Cardiac septum (tissue), 1 donor: ENCODE results near the gene CDC42SE1. TPM values are rescaled to one million over a fixed set of nuclear protein-coding genes. Genes with fewer than 3 reads are reported as not detected.

Source experiments
- DNase-seq: peaks from one replicate; pipeline ENCODE4 v3.0.0-alpha.2; 2020; ENCODE audit warnings: low spot score
- intact Hi-C: fragments of 100-400 bp; cut with DNase I; formaldehyde crosslinking; loops from one replicate; pipeline ENCODE4 v1.14.0; 2022
- total RNA-seq: library from RNA; stranded (reverse); fragmentation: NEBNext Ultra II Directional; extraction: Animal tissue kit (Norgen Biotek cat#: 25700); gene quantifications from one replicate; pipeline ENCODE4 v1.2.1, GENCODE V29; 2021
- donor health status: DM: no; HTN: no; CAD: no.

Gene CDC42SE1
- total RNA-seq, 1 donor from 2014 or later, result 44.2 TPM

DNA sequence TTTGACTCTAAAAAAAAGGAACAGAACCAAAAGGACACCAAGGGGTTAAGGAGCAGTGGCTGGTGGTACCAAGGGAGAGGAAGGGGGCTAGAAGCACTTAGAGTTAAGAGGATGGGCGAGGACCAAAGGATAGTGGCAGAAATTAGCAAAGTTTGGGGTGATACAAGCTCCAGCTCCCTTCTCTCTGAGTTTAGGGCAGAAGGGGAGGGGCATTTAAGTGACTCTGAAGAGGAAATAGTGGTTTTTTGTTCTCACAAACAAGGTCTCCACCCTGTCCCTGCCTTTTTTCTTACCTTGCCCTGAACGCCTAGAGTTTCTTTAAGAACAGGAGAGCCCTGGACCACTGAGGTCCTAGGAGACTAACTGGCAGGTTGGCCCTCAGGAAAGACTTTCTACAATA, 3.3 kb downstream of the CDC42SE1 start:
- DNase-seq, result no peak
- intact Hi-C loops, result no loop called here

DNA sequence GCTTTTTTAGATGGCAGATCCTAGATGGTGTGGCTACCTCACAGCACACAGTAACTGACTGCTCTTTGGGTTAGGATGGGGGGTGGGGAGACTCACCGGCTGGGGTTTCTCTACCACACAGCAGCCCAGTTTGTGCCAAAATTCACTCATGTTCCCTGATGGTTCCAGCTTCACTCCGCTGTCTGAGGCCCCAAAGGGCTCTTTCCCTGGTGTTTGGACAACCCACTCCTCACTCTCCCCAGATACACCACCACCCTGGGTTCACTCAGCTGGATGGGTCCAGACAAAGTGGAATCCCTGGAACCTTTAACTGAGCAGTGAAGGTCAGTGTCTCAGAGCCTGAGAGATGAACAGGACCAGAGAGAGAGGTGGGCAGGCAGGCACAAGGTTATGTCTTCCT, 3.8 kb downstream of the CDC42SE1 start:
- no peak for DNase-seq
- intact Hi-C loops, result no loop called here

DNA sequence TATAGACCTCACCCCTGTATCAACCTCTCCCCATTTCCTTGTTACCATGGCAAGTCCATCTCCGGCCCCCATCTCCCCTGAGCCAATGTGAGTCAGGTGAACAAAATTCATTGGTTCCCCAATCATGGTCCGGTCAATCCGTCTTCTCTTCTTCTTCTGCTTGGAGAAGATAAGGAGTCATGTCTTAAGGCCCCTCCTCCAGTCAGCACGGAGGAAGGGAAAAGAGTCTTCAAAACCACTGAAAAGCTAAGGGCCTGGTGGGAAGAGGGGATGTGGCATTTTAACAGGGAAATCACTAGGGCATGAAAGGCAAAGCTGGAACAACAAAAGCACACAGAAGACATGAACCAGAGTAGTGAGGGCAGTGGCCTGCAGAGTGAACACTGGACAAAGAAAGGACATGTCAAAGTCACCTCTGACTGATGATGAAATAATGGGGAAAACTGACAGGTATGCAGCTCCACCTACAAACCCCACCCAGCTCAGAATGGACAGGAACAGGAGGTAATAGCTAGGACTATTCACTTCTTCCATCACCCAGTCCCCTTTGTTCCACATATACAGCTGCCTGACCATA, 4.4 kb downstream of the CDC42SE1 start:
- DNase-seq, result no peak
- intact Hi-C loops, result no loop called here

- intact Hi-C loops, result no loop called here
- no peak for DNase-seq
Observed at GRCh38 chr1:151051356-151052009, 7.9 kb downstream of the CDC42SE1 start.

- intact Hi-C loops, result no loop called here
- DNase-seq, result no peak
Observed at GRCh38 chr1:151050051-151050688, 9.3 kb downstream of the CDC42SE1 start.

- DNase-seq, result no peak
- intact Hi-C loops, result no loop called here
Observed at GRCh38 chr1:151049458-151049857, 10.0 kb downstream of the CDC42SE1 start.

GRCh38 chr1:151048645-151049032, 10.8 kb downstream of the CDC42SE1 start:
- no peak for DNase-seq
- intact Hi-C loops, result no loop called here

DNA sequence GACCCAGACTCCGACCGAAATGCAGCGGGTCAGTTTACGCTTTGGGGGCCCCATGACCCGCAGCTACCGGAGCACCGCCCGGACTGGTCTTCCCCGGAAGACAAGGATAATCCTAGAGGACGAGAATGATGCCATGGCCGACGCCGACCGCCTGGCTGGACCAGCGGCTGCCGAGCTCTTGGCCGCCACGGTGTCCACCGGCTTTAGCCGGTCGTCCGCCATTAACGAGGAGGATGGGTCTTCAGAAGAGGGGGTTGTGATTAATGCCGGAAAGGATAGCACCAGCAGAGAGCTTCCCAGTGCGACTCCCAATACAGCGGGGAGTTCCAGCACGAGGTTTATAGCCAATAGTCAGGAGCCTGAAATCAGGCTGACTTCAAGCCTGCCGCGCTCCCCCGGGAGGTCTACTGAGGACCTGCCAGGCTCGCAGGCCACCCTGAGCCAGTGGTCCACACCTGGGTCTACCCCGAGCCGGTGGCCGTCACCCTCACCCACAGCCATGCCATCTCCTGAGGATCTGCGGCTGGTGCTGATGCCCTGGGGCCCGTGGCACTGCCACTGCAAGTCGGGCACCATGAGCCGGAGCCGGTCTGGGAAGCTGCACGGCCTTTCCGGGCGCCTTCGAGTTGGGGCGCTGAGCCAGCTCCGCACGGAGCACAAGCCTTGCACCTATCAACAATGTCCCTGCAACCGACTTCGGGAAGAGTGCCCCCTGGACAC, 11.3 kb downstream of the CDC42SE1 start:
- DNase-seq, result peak; percentile 84
- intact Hi-C loops, result loop anchor here (2.0 kb wide), 1 partner anchor 23 kb away; no protein-coding TSS in a partner anchor

GRCh38 chr1:151047591-151047924, 11.9 kb downstream of the CDC42SE1 start, which contains the start of gene C1orf56:
Gene C1orf56 (plus strand): TSS chr1:151047751. CDS start chr1:151047848, 97 bp downstream.
- peak; percentile 90 for DNase-seq
- intact Hi-C loops, result loop anchor here (2.0 kb wide), 1 partner anchor 23 kb away; no protein-coding TSS in a partner anchor

DNA sequence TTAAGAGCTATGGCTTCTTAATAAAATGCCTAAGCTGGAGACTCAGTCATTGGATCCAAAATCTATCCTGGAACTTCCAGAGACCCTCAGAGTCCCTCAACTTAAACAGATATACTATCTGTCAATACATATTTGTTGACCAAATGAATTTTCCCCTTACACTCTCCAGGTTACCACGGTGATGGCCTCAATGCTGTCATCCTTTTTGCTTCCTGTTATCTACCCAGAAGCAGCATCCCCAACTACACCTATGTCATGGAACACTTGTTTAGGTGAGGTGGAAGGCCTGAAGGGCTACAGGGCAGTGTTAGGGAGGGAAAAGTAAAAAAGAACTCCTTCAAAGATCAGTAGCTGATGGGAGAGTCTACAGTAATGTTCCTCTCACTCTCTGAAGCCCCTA, 16.3 kb downstream of the CDC42SE1 start:
- DNase-seq, result no peak
- intact Hi-C loops, result no loop called here

- intact Hi-C loops, result no loop called here
- no peak for DNase-seq
Observed at GRCh38 chr1:151039521-151039920, 19.9 kb downstream of the CDC42SE1 start.

GRCh38 chr1:151037032-151037431, 22.4 kb downstream of the CDC42SE1 start:
- DNase-seq, result no peak

GRCh38 chr1:151036356-151036755, 23.1 kb downstream of the CDC42SE1 start, which contains the start of gene BNIPL:
Gene BNIPL (plus strand): TSS chr1:151036586. CDS start chr1:151036726, 140 bp downstream.
- DNase-seq, result no peak
- intact Hi-C loops, result no loop called here

More at GRCh38 chr1:151037032-151037431, 22.4 kb downstream of the CDC42SE1 start:
- intact Hi-C loops, result no loop called here

- intact Hi-C loops, result no loop called here
Observed at GRCh38 chr1:151035167-151035566, 24.3 kb downstream of the CDC42SE1 start.

DNA sequence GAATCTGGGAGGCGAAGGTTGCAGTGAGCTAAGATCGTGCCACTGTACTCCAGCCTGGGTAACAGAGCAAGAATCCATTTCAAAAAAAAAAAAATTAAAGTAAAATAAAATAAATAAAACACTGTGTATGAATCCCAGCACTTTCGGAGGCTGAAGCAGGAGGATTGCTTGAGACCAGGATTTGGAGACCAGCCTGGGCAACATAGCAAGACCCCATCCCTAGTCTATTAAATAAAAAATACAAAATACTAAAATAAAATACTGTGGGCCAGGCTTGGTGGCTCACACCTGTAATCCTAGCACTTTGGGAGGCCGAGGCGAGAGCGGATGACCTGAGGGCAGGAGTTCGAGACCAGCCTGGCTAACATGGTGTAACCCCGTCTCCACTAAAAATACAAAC, 27.3 kb downstream of the CDC42SE1 start:
- intact Hi-C loops, result no loop called here
- no peak for DNase-seq

More at GRCh38 chr1:151035167-151035566, 24.3 kb downstream of the CDC42SE1 start:
- no peak for DNase-seq

- no peak for DNase-seq
- intact Hi-C loops, result no loop called here
Observed at GRCh38 chr1:151026460-151026859, 33.0 kb downstream of the CDC42SE1 start.

DNA sequence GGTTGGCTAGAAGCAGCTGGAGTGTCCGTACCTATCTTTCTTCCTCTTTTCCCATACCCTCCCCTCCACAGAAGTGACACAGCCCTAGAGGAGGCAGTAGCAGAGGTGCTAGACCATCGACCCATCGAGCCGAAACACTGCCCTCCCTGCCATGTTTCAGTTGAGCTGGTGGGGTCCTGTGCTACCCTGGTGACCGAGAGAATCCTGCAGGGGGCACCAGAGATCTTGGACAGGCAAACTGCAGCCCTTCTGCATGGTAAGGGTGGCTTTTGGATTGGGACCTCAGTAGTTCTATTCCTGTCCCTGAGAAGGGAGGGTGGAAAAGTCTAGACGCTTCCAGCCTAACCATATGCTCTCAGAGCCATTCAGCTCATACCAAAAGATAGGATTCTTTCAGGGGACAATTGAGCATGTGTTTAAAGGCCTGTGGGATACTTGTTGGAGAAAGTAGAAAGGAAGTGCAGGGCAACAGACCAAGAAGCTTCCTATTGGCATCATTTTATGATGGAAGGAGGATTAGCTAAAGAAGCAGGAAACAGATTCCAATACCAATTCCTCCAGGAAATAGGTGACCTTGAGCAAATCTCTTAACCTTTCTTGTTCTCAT, 34.8 kb downstream of the CDC42SE1 start:
- peak; percentile 91 for DNase-seq
- intact Hi-C loops, result loop anchor here (2.0 to 5.0 kb wide), 3 partner anchors 22 to 123 kb away; partner anchors contain the start of genes C1orf56, GABPB2 and SEMA6C

DNA sequence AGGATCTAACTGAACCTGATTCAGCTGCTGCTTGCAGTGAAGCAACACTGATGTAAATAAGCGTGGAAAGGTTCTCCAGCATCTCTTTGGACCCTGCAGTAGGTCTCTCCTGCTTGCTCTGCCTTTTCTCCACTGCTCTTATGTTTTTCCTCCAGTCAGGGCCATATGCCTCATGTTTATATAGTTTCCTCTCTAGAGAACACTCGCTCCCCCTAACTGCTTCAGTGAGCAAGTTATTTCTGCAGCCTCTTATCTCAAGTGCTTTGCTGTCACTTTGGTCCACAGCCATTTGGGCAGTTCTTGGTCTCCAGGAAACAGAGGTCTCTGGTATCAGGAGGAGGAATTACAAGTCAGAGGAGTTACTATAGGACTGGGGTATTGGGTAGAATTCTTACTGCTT, 45.9 kb downstream of the CDC42SE1 start:
- intact Hi-C loops, result no loop called here
- DNase-seq, result no peak

GRCh38 chr1:151012684-151013471, 46.5 kb downstream of the CDC42SE1 start:
- DNase-seq, result no peak
- intact Hi-C loops, result no loop called here
